SU-DHL-6 (cell line): ENCODE data around the gene RO60.

Experiments
- CTCF ChIP-seq: fragments of 200-600 bp; sonication (generic); IDR thresholded peaks from one replicate; pipeline ENCODE4 v1.5.1; 2017; ENCODE audit warnings: antibody characterized with exemption, mild to moderate bottlenecking, low read length, moderate library complexity; ENCODE audit not compliant: insufficient read depth, poor library complexity, severe bottlenecking
- EZH2phosphoT487 ChIP-seq: fragments of 200-600 bp; sonication (generic), shearing (Covaris generic); conservative IDR thresholded peaks from 2 replicates; pipeline ENCODE4 v1.6.1; 2018; ENCODE audit warnings: mild to moderate bottlenecking, antibody characterized with exemption, low read length, moderate library complexity, mixed read lengths

- no peak for TF ChIP-seq CTCF
- TF ChIP-seq EZH2phosphoT487 = no peak
Measured at GRCh38 chr1:193105821-193106177, 46.4 kb downstream of the RO60 start.
